LoVo (cell line): ENCODE data around the gene ELMO2.

Experiments
- DNase-seq: peaks from one replicate; pipeline ENCODE4 v3.0.0-alpha.2; 2016; ENCODE audit warnings: low spot score

ELMO2 gene, protein sequence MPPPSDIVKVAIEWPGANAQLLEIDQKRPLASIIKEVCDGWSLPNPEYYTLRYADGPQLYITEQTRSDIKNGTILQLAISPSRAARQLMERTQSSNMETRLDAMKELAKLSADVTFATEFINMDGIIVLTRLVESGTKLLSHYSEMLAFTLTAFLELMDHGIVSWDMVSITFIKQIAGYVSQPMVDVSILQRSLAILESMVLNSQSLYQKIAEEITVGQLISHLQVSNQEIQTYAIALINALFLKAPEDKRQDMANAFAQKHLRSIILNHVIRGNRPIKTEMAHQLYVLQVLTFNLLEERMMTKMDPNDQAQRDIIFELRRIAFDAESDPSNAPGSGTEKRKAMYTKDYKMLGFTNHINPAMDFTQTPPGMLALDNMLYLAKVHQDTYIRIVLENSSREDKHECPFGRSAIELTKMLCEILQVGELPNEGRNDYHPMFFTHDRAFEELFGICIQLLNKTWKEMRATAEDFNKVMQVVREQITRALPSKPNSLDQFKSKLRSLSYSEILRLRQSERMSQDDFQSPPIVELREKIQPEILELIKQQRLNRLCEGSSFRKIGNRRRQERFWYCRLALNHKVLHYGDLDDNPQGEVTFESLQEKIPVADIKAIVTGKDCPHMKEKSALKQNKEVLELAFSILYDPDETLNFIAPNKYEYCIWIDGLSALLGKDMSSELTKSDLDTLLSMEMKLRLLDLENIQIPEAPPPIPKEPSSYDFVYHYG

DNA sequence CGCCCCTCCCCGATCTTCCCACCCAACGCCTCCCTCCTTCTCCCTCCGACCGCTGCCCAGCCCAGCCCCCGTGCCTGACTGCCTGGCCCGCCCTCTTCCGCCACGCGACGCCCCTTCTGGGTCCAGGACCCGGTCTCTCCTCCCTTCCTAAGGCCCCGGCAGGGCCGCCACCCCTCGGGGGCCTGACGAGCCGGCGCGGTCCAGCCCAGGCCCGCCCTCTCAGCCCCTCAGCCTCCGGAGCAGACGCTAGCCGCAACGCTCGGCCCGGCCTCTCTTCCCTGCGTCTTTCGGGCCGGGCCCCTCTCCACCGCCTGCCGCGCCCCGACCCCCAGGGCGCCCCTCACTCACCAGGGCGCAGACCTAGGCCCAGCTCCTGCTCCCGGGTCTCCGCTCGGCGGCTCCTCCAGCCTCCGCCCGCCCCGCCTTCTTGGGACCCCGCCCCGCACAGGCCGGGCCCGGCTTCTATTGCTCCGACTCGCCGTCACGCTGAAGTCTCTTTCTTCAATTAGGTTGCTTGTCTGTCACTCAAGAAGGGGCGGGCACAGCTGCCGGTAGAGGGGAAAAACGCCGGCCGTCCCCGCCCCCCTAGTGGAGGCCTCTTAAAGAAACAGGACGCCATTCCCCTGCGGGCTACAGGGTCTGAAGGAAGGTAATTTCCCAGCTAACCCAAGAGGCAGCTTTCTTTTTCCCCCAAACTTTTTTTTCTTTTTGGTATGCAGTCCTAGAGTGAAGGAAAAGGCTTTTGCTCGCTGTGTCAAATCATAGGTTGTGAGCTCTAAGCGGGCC lies at the start of gene ELMO2:
TSS of gene ELMO2 (minus strand) at position 416 of the 786 bp plus-strand sequence. CDS start 12,133 bp downstream, outside the sequence.
- DNase-seq = peak; percentile 96

DNA sequence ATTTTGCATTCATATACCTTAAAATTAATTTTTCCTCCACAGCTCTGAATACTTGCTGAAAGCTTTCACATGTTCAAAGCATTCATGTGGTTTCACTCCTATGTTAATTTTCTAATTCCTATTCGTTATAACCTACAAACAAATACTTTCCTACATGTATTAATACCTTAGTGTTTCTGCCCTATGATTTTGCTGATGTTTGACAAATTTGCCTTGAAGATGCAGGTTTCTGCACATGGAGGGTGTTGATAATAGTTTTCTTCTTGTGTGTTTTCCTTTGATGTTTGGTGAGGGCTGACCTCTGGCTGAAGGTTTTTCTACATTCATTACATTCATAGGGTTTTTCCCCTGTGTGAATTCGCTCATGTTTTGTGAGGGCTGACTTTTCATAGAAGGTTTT lies 49.3 kb upstream of the ELMO2 start:
- no peak for DNase-seq

DNA sequence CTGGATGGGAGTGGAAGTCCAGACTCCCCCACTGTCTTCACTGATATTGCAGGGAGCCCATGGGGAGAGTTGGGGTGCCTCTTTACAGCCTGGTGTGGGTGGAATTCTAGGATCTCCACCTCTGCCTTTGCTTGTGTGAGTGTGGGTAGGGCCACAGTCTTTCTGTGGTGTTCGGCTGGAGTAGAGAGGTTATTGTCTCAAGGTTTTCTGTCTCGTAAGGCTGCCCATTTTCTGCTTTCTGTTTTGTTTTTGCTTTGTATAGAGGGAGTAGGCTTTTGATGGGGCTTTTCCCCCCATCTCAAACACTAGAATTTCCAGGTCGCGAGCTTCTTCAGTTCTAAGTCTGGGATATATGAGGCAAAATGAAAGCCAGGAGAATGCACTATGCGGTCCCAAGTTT lies 40.4 kb upstream of the ELMO2 start:
- no peak for DNase-seq

DNA sequence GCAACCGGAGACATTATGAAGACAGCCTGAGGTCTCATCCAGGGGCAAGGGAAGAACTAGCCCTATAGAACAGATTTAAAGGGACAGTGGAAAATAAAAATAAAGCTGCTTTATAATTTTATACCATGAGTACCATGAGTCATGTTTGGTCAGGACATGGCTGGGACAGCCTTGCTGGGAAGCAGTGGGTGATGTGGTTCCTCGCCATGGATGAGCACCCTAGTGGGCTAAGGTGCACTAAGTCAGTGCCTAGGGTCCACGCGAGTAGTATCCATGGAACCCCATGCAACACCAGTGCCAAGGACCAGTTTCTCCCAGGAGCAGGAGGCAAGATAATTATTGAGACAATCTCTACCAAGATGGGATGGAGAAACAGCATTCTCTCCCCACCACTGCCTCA lies 33.4 kb upstream of the ELMO2 start:
- DNase-seq = no peak

DNA sequence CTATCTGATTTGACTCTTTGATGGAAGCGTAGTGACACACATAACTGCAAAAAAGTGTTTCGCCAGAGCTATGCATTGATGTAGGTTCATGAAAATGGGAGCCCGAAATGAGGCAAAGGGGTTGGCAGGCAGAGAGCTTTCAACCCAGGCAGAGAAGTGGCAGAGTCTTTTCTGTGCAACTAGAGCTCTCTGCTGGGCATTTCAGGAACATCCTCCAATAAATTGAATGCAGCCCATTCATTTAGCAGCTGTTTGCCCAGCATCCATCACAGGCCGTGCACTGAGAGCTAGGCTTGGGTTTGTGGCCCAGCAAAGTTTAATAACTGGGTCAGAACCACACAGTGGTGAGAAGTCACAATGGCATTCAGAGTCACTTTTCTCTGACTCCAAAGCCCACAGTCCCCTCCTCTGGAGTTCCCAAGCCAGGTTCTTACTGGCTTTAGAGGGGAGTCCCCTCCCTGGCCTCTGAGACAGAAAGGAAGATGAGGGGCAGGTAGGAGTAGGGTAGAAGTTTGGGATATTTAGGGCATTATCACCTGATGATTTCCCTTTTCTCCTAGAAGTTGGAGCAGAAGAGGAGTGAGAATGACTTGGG lies 31.8 kb upstream of the ELMO2 start:
- no peak for DNase-seq

DNA sequence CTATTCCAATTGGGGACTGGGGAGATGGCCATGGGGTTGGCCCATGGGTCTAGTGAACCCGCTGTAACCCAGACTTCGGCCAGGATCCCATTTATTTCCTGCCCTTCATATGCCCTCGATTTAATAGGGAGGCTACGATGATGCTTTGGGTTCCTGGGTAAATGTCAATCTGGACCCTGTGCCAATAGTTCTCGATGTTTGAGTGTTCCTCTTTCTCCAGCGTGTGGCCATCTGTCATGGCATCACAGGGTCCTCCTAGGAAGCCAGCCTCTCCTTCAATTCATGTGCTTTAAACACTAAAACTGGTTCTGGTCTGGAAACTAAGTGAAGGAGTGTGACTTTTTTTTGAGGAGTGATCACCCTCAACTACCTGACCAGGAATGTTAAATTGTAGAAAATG lies 28.7 kb upstream of the ELMO2 start:
- no peak for DNase-seq

DNA sequence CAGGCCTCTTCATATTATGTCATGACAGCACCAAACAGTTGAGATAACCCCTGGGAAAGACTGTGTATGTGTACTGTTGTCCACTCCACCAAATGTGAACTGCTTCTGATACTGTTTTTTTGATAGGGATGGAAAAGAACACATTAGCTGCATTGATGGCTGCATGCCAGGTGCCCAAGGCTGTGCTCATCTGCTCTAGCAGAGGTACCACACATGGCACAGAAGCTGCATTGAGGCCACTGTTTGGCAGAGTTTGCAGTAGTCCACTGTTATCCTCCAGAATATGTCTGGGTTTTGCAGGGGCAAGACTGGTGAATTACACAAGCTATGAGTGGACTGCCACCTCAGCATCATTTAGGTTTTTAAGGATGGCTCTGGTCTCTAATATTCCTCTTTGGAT lies 28.2 kb upstream of the ELMO2 start:
- no peak for DNase-seq

DNA sequence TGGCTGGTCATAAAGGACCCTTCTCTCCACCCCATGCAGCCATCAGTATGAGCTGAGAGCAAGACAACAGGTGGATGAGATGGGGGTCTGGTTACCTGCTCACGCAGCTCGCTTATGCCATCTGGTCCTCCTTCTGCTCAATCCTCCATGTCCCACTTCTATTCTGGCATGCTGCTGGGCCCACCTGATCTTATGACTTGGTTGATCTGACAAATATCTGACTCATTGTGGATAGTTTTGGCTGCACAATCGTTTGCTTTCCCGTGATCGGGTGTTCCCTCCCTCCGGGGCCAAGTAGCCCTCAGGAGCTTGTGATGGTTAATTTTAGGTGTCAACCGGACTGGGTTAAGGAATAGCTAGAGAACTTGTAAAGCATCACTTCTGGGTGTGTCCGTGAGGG lies 26.6 kb upstream of the ELMO2 start:
- no peak for DNase-seq

DNA sequence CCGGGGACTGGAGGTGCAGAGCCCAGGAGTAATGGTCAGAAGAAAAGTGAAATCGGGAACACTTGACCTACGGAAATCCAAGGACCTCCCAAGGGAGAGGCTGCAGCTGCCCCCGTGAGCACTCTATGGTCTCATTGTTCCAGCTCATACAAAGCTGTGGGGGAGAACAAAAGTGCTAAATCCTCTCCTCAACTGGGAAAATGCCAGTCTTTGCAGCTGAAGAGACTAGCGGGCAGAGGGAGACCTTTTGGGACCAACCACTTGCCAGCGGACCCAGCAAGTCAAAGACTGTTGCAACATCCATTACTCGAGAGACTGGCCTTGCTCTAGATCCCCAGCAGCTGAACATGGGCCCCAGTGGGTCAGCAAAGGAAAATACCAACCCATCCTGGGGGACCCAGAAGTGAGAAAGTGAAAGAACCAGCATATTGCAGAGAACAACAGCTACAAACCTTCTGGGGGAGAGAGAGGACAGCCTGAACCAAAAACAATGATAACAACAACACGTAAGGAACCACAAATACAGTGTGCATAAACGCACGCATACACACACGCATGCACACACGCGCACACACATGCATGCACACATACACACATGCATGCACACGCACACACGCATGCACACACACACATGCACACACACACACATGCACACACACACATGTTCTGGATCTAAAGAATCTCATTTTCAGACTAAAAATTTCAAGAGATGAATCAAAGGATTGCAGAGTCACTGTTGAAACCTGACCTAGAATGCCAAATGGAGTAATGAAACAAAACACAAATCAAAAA lies 24.7 kb upstream of the ELMO2 start:
- DNase-seq = no peak

DNA sequence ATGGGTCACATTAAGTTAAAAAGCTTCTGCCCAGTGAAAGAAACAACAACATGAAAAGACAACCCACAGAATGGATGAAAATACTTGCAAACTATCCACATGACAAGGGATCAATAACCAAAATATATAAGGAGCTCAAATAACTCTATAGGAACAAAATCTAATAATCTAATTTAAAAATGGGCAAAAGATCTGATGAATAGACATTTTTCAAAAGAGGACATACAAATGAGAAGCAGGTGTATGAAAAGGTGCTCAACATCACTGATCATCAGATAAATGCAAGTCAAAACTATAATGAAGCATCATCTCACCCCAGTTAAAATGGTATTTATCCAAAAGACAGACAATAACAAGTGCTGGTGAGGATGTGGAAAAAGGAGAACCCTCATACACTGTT lies 21.0 kb upstream of the ELMO2 start:
- DNase-seq = no peak

DNA sequence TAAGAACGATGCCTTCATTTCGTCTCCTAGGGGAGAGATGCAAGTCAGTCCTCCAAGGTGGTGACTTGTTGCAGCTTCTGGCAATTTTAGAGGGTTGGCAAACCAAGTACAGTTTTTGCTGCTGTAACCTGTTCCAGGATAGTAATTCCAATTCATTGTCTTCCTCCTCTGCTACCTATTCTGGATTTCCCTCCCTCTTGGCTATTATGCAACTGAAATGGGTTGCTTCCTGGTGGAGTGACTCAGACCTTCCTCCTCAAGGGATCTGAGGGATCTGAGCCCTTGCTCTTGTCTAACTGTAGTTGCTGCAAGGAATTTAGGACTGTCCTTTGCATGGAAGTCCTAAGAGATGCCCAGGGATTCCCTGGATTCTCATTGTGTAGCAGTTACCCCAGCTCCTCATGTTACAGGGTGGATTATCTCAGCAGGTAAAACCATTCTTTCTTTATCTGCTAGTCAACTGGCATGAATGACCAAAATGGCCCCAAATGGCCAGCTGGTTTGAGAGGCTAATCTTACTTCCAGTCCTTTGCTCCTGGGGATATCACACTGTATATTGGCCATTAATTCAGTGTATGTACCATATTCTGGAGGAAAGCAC lies 17.6 kb upstream of the ELMO2 start:
- DNase-seq = no peak

DNA sequence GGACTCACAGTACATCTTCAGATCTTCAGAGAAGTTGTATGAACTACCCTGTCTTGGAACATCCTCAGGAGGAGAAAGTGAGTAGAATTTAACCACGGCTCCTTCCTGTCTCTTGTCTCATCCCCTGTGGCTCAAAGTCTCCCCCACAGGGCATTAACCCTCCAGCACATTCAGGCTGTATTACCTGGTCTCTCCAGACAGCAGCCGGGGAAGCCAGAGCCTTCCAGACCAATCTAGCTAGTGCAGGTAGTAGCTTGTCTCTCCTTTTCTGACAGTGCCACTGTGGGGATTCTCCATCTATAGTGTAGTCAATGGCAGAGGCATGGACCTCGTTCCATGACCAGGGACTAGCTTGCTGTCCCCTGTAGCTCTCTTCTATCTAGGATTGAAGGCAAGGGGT lies 16.9 kb upstream of the ELMO2 start:
- DNase-seq = no peak

DNA sequence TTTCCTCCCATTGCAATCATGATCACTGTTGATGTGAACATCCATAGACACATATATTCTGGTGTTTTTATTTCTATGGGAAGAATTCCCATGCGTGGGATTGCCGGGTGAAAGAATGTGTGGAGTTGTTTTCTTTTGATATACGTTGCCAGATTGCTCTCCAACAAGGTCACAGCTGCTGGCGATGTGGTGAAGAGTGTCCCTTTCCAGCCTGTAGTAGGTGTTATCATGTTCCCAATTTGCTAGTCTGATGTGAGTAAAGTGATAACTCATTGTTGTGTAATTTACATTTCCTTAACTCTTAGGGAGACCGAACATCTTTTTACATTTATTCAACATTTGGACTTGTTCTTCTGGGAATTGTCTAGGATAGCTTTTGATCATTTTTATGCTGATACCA lies 14.5 kb upstream of the ELMO2 start:
- no peak for DNase-seq

DNA sequence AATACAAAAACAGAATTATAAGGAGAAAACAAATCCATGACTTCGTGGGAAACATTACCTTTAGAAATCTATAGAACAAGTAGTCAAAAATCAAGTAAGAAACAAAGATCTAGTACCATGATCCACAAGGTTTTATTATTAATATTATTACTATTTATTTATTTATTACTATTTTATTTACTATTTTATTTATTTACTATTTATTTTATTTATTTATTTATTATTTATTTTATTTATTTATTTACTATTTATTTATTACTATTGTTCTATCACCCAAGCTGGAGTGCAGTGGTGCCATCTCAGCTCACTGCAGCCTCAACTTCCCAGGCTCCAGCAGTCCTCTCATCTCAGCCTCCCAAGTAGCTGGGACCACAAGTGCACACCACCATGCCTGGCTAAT lies 13.5 kb upstream of the ELMO2 start:
- no peak for DNase-seq

DNA sequence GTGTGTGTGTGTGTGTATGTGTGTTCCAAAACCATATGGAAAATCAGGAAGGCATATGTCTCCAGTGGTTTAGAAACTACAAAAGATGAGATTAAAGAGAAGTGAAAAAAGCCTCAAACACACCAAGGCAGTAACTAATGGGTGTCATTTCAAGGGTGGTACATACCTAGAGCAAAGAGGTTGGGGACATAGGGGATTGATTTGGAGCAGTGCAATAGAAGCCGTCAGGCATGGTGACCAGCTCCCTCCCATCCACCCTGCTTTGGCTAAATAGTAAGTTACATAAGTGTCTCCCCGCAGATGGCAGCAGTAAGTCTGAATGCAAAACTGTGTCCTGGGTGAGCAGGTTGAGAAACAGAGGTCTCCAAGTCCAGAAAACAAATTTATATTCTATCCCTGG lies 10.4 kb upstream of the ELMO2 start:
- DNase-seq = no peak

DNA sequence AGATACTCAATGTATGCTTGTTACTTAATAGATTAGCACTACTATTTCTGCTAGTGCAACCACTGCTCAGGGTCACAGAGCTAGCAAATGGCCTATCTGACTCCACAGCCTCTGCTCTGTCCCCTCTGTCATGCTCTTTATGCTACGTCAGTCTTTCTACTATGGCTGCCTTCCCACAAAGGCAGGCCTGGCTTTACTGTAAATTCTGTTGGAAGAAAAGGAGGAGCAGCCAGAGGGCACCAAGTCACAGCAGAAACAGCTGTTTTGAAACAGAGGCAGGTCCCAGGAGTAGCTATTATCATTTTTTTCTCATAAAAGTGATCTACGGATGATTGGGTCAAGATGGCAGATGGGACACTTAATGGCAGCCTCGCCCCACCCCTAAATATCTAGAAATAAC lies 10.0 kb upstream of the ELMO2 start:
- DNase-seq = no peak

DNA sequence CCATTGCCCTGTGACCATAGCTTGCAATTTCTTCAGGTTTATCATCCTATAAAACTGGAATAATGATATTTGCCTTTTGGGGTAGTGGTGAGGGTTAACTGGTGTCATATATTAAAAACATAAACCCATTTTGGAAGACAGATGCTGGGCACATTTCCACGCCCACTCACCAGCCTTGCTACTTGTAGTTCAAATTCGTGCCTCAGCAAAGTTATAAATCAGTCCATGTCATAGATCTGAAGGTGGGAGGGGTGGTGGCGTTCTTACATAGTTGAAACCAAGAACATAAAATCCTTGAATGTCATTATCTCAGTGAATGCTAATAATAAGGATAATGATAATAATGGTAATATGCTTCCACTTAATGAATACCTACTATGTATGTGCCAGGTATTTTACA lies 9.4 kb upstream of the ELMO2 start:
- no peak for DNase-seq

DNA sequence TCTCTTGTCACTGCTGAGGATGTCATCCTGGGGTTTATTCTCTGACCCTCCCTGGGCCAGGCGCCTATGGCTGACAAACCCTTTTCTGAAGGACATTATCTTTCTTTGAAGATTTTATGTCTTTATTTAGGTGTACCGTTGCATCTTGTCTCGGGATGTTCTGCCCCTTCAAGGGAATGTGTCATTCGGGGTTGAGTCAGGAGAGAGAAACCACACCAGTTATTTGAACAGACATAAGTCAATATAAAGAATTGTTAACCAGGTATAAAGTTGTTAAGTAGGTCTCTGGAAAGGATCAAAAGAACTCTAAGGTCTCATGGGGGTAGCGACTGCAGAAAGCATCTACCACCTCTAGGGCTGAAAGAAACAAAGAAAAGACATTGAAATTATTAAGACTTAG lies 8.2 kb upstream of the ELMO2 start:
- no peak for DNase-seq

DNA sequence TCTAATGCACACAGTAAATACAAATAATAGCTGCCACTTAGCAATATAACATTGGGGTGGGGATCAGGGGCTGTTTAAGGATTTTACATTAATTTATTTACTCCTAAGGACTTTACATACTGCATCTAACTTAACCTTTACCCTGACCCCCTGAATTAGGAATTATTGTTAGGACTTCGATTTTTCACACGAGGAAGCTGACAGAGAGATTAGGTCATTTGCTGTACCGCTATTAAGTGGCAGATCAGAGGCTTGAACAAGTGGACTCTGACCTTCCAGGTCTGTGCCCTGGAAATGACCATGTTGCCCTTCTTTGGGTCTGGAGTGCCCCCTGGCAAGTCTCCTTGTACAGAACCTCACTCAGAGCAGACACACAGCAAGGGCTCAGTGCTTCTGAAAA lies 5.2 kb upstream of the ELMO2 start:
- no peak for DNase-seq

DNA sequence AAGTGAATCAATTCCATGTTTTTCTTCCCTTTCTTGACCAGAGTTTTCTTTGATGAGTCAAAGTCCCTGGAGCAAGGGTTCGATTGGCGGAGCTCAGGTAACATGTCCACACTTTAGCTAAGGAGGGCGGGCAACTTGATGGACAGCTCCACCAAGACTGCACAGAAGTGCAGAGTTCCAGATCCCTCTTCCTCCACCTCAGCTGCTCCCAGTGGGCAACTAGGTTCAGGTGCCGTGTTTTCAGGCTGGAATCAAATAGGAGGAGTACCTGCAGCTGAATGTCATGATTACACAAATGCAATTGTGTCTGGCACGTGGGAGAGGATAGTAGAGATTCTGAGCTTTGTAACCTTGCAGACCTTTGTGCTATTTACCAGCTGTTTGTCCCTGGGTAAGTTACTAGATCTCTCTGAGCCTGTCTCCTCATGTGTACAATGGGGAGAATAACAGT lies 1.9 kb upstream of the ELMO2 start:
- no peak for DNase-seq

DNA sequence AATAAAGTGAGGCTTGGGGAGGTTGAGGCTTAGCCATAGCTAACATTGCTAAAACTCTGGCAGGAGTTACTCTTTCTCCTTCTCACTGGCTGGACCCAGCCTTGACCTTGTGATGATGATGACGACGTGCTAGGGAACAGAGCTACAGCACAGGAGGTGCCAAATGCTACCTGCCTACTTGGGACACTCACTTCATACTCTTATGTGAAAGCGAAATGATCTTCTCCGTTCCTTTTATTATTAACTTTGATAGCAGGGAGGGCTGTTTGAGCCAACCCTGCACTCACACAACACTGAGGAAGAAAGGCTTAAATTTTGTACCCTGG lies 1.2 kb upstream of the ELMO2 start:
- DNase-seq = no peak
